HepG2 (cell line): ENCODE data around the gene IRS2. TPM values are rescaled to one million over a fixed set of nuclear protein-coding genes. Genes with fewer than 3 reads are reported as not detected.

Source experiments
- ATAC-seq: fragments of 200-7000 bp; cut with Tn5 transposase; 3 replicates; pipeline ENCODE4 v1.9.1; 2020; ENCODE audit warnings: mild to moderate bottlenecking, moderate library complexity
- BruUV-seq: library from RNA; stranded (reverse); fragments of 400-500 nt; replicated peaks from 2 replicates; lab custom pipeline; 2021; lab: Mats Ljungman, UMichigan
- CTCF ChIA-PET: fragments of 300-600 bp; formaldehyde crosslinking; extraction: SDS; loops from one replicate; lab custom pipeline; 2021; ENCODE audit warnings: low total read pairs, inconsistent platforms, low intra/inter-chr PET ratio; lab: Yijun Ruan, JAX
- POLR2A ChIA-PET: fragments of 350-600 bp; sonication (Branson Sonifier 250); formaldehyde crosslinking; loops from one replicate; lab custom pipeline; 2020; ENCODE audit warnings: antibody characterized with exemption, inconsistent platforms; lab: Yijun Ruan, JAX
- DNase-seq: peaks from one replicate; pipeline ENCODE4 v3.0.0-alpha.2; 2015; ENCODE audit warnings: low spot score
- FAIRE-seq: peaks from 3 replicates; lab custom pipeline; 2011; peaks lifted over from hg19 to GRCh38; lab: Jason Lieb, UNC
- H2AFZ ChIP-seq: one replicate; pipeline ENCODE4 v1.6.1; 2011; ENCODE audit warnings: low read length, inconsistent platforms
- H3K27ac ChIP-seq: fragments of 300-600 bp; 3 replicates; pipeline ENCODE4 v1.8.0; 2011; ENCODE audit warnings: mixed run types, mild to moderate bottlenecking, mixed read lengths, low read length, inconsistent platforms; ENCODE audit not compliant: insufficient read depth; ENCODE audit errors: extremely low read length
- H3K27me3 ChIP-seq, 2 experiments: fragments of 200-600 bp in 1 of 2; 2 replicates in 1 of 2; 3 replicates in 1 of 2; pipeline versions ENCODE4 v1.6.0 to v1.8.0; 2011; ENCODE audit warnings: low read length in 2 of 2, mild to moderate bottlenecking in 2 of 2, moderate library complexity in 2 of 2, inconsistent platforms in 1 of 2; ENCODE audit not compliant: insufficient read depth in 2 of 2, control insufficient read depth in 1 of 2
- H3K36me3 ChIP-seq, 2 experiments: fragments of 200-600 bp in 1 of 2; replicated peaks in 1 of 2; 2 replicates in 1 of 2; 3 replicates in 1 of 2; pipeline versions ENCODE4 v1.5.1 to v1.8.0; 2011; ENCODE audit warnings: low read length in 2 of 2, inconsistent platforms in 1 of 2; ENCODE audit not compliant: insufficient read depth in 2 of 2, control insufficient read depth in 1 of 2
- H3K4me1 ChIP-seq: 2 replicates; pipeline ENCODE4 v1.5.1; 2012; ENCODE audit warnings: low read length, inconsistent platforms; ENCODE audit not compliant: insufficient read depth
- H3K4me2 ChIP-seq: 2 replicates; pipeline ENCODE4 v1.6.0; 2011; ENCODE audit warnings: low read depth, low read length, inconsistent platforms
- H3K4me3 ChIP-seq, 3 experiments: fragments of 200-600 bp in 1 of 3; sonication (generic), shearing (Covaris generic) in 1 of 3; replicated peaks in 1 of 3; 2 replicates each; pipeline ENCODE4 v1.5.1; 2011 to 2016; ENCODE audit warnings: low read length in 3 of 3, inconsistent platforms in 2 of 3, low read depth in 2 of 3, mild to moderate bottlenecking in 2 of 3, control low read depth in 1 of 3, mixed read lengths in 1 of 3; ENCODE audit not compliant: insufficient read depth in 1 of 3
- H3K79me2 ChIP-seq: one replicate; pipeline ENCODE4 v1.6.1; 2011; ENCODE audit warnings: low read length, inconsistent platforms; ENCODE audit not compliant: insufficient read depth
- H3K9ac ChIP-seq: 2 replicates; pipeline ENCODE4 v1.6.0; 2011; ENCODE audit warnings: mild to moderate bottlenecking, low read depth, low read length, inconsistent platforms; ENCODE audit not compliant: insufficient read depth
- H3K9me3 ChIP-seq: 2 replicates; pipeline ENCODE4 v1.5.1; 2012; ENCODE audit warnings: mild to moderate bottlenecking, low read length
- H4K20me1 ChIP-seq: 2 replicates; pipeline ENCODE4 v1.6.0; 2011; ENCODE audit warnings: inconsistent platforms, mild to moderate bottlenecking, low read length, moderate library complexity; ENCODE audit not compliant: insufficient read depth
- HBP1 ChIP-seq: IDR thresholded peaks from 2 replicates; pipeline ENCODE4 v1.6.1; 2016; ENCODE audit warnings: low read depth, control low read depth
- HINFP ChIP-seq: sonication (generic); formaldehyde crosslinking; IDR thresholded peaks from 2 replicates; pipeline ENCODE4 v1.4.0; 2020; ENCODE audit warnings: low read depth, mild to moderate bottlenecking, missing genetic modification reagents
- HOXA9 ChIP-seq: sonication (generic); formaldehyde crosslinking; IDR thresholded peaks from 2 replicates; pipeline ENCODE4 v1.8.1; 2022; ENCODE audit warnings: missing genetic modification reagents, mild to moderate bottlenecking, moderate library complexity, borderline replicate concordance
- IKZF5 ChIP-seq: IDR thresholded peaks from 2 replicates; pipeline ENCODE4 v1.6.1; 2018; ENCODE audit warnings: missing genetic modification reagents, mild to moderate bottlenecking, missing compliant biosample characterization
- YEATS4 ChIP-seq: sonication (generic); formaldehyde crosslinking; IDR thresholded peaks from 2 replicates; pipeline ENCODE4 v1.4.0; 2020; ENCODE audit warnings: missing genetic modification reagents, borderline replicate concordance
- WGBS: methylation state at CpG from one replicate; pipeline ENCODE4 v1.1.6; 2017; ENCODE audit warnings: low lambda C conversion rate; 5-methylcytosine and 5-hydroxymethylcytosine counted together
- in situ Hi-C: cut with HindIII; loops from 2 replicates; pipeline ENCODE4 v1.10.0; 2017; ENCODE audit warnings: low pct_unique_long_range_greater_than_20kb; ENCODE audit not compliant: extremely low pct_ligation_motif_present
- intact Hi-C: fragments of 100-400 bp; cut with micrococcal nuclease; formaldehyde crosslinking; loops from one replicate; pipeline ENCODE4 v1.10.0; 2022; ENCODE audit not compliant: unreplicated experiment
- polyA plus RNA-seq, 8 experiments: library from polyadenylated mRNA; depleted of rRNA in 3 of 8; stranded (reverse) in 7 of 8; unstranded in 1 of 8; fragments of >200 nt; fragmentation: Illumina TruSeq in 4 of 8; extraction: Trizol in 4 of 8; gene quantifications; 2 replicates each; pipeline versions ENCODE4 v1.2.1 to v1.2.3, GENCODE V29; 2011 to 2016; ENCODE audit warnings: low read depth in 4 of 8, missing spikeins in 1 of 8, mixed read lengths in 1 of 8; ENCODE audit not compliant: insufficient read depth in 1 of 8
- total RNA-seq, 5 experiments: library from RNA; depleted of rRNA; stranded (reverse); fragments of >200 nt; fragmentation: Illumina TruSeq; extraction: Trizol; gene quantifications; 2 replicates each; pipeline ENCODE4 v1.2.3, GENCODE V29; 2016; ENCODE audit warnings: low read depth in 1 of 5

Gene IRS2
- total and polyA plus RNA-seq, 2 of the 13 experiments (the other 11 are each of a cell fraction or from before 2014, with no cell fraction given) = 0.02 to 0.04 TPM

- Histone ChIP-seq H4K20me1 (no peaks in the 10 kb centered on the region), H2AFZ (no peak overlapping the region), H3K9me3 (no peaks in the 10 kb centered on the region), H3K79me2 (no peaks in the 10 kb centered on the region), H3K4me3 (no peak overlapping the region), H3K27ac (no peak overlapping the region), H3K27me3 (peaks cover 0 to 13% of the 10 kb centered on the region in 2 experiments; a peak in 2 of 5 replicates), H3K36me3 (no peaks in the 10 kb centered on the region), H3K9ac (no peak overlapping the region), H3K4me2 (no peak overlapping the region), H3K4me1 (no peaks in the 10 kb centered on the region)
- intact Hi-C loops (loop anchor here (10.0 kb wide), 1 partner anchor 534 kb away; no protein-coding TSS in a partner anchor), in situ Hi-C loops (loop anchor here (25.0 kb wide), 1 partner anchor 827 kb away; no protein-coding TSS in a partner anchor)
- TF ChIP-seq HINFP (CRISPR knock-in tag) = no peak
- FAIRE-seq = no peak
- 28% methylated on average over 2 of the region's 2 CpGs for WGBS
- DNase-seq = no peak
- ChIA-PET CTCF (no interaction called here), POLR2A (no interaction called here)
- no peak for ATAC-seq
- no TSS peak for BruUV-seq
Observed at GRCh38 chr13:109789262-109789661, 2.9 kb upstream of the IRS2 start.

- Histone ChIP-seq H3K27me3 (peaks cover 0 to 8% of the 10 kb centered on the region in 2 experiments; a peak in 2 of 5 replicates), H3K9ac (no peak overlapping the region), H3K4me1 (no peaks in the 10 kb centered on the region), H3K4me2 (no peak overlapping the region), H3K27ac (no peak overlapping the region), H3K4me3 (no peak overlapping the region), H3K36me3 (no peaks in the 10 kb centered on the region), H4K20me1 (no peaks in the 10 kb centered on the region), H3K9me3 (no peaks in the 10 kb centered on the region), H3K79me2 (no peaks in the 10 kb centered on the region), H2AFZ (no peak overlapping the region)
- intact Hi-C loops = loop anchor here (10.0 kb wide), 1 partner anchor 534 kb away; no protein-coding TSS in a partner anchor
- CTCF ChIA-PET = no interaction called here
- no peak for DNase-seq
- WGBS = 61% methylated on average over 7 of the region's 7 CpGs
- FAIRE-seq = no peak
- BruUV-seq = no TSS peak
- POLR2A ChIA-PET = no interaction called here
- TF ChIP-seq YEATS4 = no peak
- TF ChIP-seq HOXA9 (CRISPR knock-in tag) = no peak
- TF ChIP-seq IKZF5 (CRISPR knock-in tag) = no peak
- no peak for TF ChIP-seq HBP1
- no peak for ATAC-seq
- in situ Hi-C loops = loop anchor here (25.0 kb wide), 1 partner anchor 826 kb away; no protein-coding TSS in a partner anchor
Observed at GRCh38 chr13:109788372-109789111, 2.2 kb upstream of the IRS2 start.
